Fibroblast of lung (primary cell): ENCODE data around the gene ATF7IP. TPM values are rescaled to one million over a fixed set of nuclear protein-coding genes. Genes with fewer than 3 reads are reported as not detected.

Experiments used
- DNase-seq, 2 donors: peaks; one replicate each; pipeline versions ENCODE4 v3.0.0 to v3.0.0-alpha.2; 2010; ENCODE audit warnings: low read depth in 2 of 2
- H2AFZ ChIP-seq: 2 replicates; pipeline ENCODE4 v1.5.1; 2012; ENCODE audit warnings: low read length, control low read depth, inconsistent platforms
- H3K27ac ChIP-seq: 2 replicates; pipeline ENCODE4 v1.5.1; 2011; ENCODE audit warnings: low read length, control low read depth; ENCODE audit not compliant: insufficient read depth
- H3K27me3 ChIP-seq: 2 replicates; pipeline ENCODE4 v1.5.1; 2011; ENCODE audit warnings: mild to moderate bottlenecking, low read length; ENCODE audit not compliant: control insufficient read depth, insufficient read depth
- H3K36me3 ChIP-seq: 2 replicates; pipeline ENCODE4 v1.5.1; 2011; ENCODE audit warnings: low read length; ENCODE audit not compliant: control insufficient read depth, insufficient read depth
- H3K4me1 ChIP-seq: 2 replicates; pipeline ENCODE4 v1.5.1; 2011; ENCODE audit warnings: low read length; ENCODE audit not compliant: control insufficient read depth, insufficient read depth; ENCODE audit errors: extremely low read depth
- H3K4me2 ChIP-seq: 2 replicates; pipeline ENCODE4 v1.5.1; 2011; ENCODE audit warnings: low read length, control low read depth; ENCODE audit not compliant: insufficient read depth; ENCODE audit errors: extremely low read depth
- H3K4me3 ChIP-seq, 4 experiments: fragments of 200-600 bp in 1 of 4; sonication (generic) in 1 of 4; replicated peaks in 1 of 4; 2 replicates each; pipeline ENCODE4 v1.5.1; 2011 to 2016; ENCODE audit warnings: low read length in 4 of 4, low read depth in 3 of 4, mild to moderate bottlenecking in 3 of 4, control low read depth in 2 of 4, inconsistent platforms in 1 of 4, mixed read lengths in 1 of 4; ENCODE audit not compliant: insufficient read depth in 1 of 4; ENCODE audit errors: control extremely low read depth in 1 of 4
- H3K79me2 ChIP-seq: 2 replicates; pipeline ENCODE4 v1.5.1; 2012; ENCODE audit warnings: mild to moderate bottlenecking, low read length, inconsistent platforms; ENCODE audit not compliant: control insufficient read depth, insufficient read depth
- H3K9ac ChIP-seq: 2 replicates; pipeline ENCODE4 v1.5.1; 2011; ENCODE audit warnings: mild to moderate bottlenecking, low read length, control low read depth; ENCODE audit not compliant: insufficient read depth
- H3K9me3 ChIP-seq: 2 replicates; pipeline ENCODE4 v1.5.1; 2012; ENCODE audit warnings: low read depth, low read length; ENCODE audit not compliant: control insufficient read depth, insufficient read depth
- H4K20me1 ChIP-seq: 2 replicates; pipeline ENCODE4 v1.5.1; 2011; ENCODE audit warnings: low read length; ENCODE audit not compliant: control insufficient read depth, insufficient read depth; ENCODE audit errors: extremely low read depth
- CTCF ChIP-seq, 2 donors: IDR thresholded peaks in 1 of 2; conservative IDR thresholded peaks in 1 of 2; 1 replicate in 1 of 2; 2 replicates in 1 of 2; pipeline ENCODE4 v1.5.1; 2011 to 2012; ENCODE audit warnings: low read length in 2 of 2, control low read depth in 1 of 2, inconsistent platforms in 1 of 2, low read depth in 1 of 2, mild to moderate bottlenecking in 1 of 2
- EZH2 ChIP-seq: IDR thresholded peaks from 2 replicates; pipeline ENCODE4 v1.5.1; 2012; ENCODE audit warnings: low read length, control low read depth, mild to moderate bottlenecking; ENCODE audit errors: missing control alignments
- polyA plus RNA-seq, 2 donors: library from polyadenylated mRNA; depleted of rRNA in 1 of 2; stranded (reverse) in 1 of 2; unstranded in 1 of 2; fragments of >200 nt; gene quantifications; 2 replicates each; pipeline ENCODE4 v1.2.1, GENCODE V29; 2011 to 2012; ENCODE audit warnings: missing spikeins in 1 of 2
- total RNA-seq: library from RNA; depleted of rRNA; stranded (reverse); fragments of >200 nt; gene quantifications from 2 replicates; pipeline ENCODE4 v1.2.1, GENCODE V29; 2014

The ATF7IP gene
- total and polyA plus RNA-seq, 2 donors (not counting 1 experiment from before 2014, with no cell fraction given): 13.1 to 18.0 TPM

- TF ChIP-seq CTCF (conservative IDR thresholded peaks at IDR 0.05 in 1 of 2, IDR thresholded peaks at IDR 0.05 in 1 of 2; ENCODE audit: low read depth in 1 of 2, low read length in 2 of 2) (no peak), EZH2 (no peak)
- no peaks in the 10 kb centered on the region for H3K36me3 ChIP-seq
- peak in 1 of 2 donors; percentile 9 for DNase-seq
These were observed 149.5 kb downstream of the ATF7IP start for GRCh38 chr12:14514946-14515345.

GRCh38 chr12:14521822-14522221 is 156.3 kb downstream of the ATF7IP start:
- no peak for TF ChIP-seq EZH2
- no peak for TF ChIP-seq CTCF (conservative IDR thresholded peaks at IDR 0.05 in 1 of 2, IDR thresholded peaks at IDR 0.05 in 1 of 2; ENCODE audit: low read depth in 1 of 2, low read length in 2 of 2)
- DNase-seq: no peak
- no peaks in the 10 kb centered on the region for H3K36me3 ChIP-seq
- no peaks in the 10 kb centered on the region for H3K4me1 ChIP-seq
- no peak overlapping the region for H3K4me2 ChIP-seq
- H3K27me3 ChIP-seq: no peaks in the 10 kb centered on the region
- H3K27ac ChIP-seq: no peak overlapping the region
- no peaks in the 10 kb centered on the region for H3K9me3 ChIP-seq
- H3K9ac ChIP-seq: no peak overlapping the region
- H3K4me3 ChIP-seq: no peak overlapping the region
- no peaks in the 10 kb centered on the region for H3K79me2 ChIP-seq
- H4K20me1 ChIP-seq: no peaks in the 10 kb centered on the region
- no peak overlapping the region for H2AFZ ChIP-seq

More at GRCh38 chr12:14514946-14515345, 149.5 kb downstream of the ATF7IP start:
- Histone ChIP-seq H4K20me1 (no peaks in the 10 kb centered on the region), H3K4me3 (no peak overlapping the region), H3K9ac (no peak overlapping the region), H3K27ac (no peak overlapping the region), H3K9me3 (no peaks in the 10 kb centered on the region), H2AFZ (no peak overlapping the region), H3K4me1 (no peaks in the 10 kb centered on the region), H3K27me3 (no peaks in the 10 kb centered on the region), H3K4me2 (no peak overlapping the region), H3K79me2 (no peaks in the 10 kb centered on the region)

GRCh38 chr12:14525964-14526363 is 160.5 kb downstream of the ATF7IP start:
- Histone ChIP-seq H3K4me1 (no peaks in the 10 kb centered on the region), H3K27me3 (no peaks in the 10 kb centered on the region), H3K4me2 (no peak overlapping the region), H3K27ac (no peak overlapping the region), H3K9ac (no peak overlapping the region), H3K9me3 (no peaks in the 10 kb centered on the region), H3K4me3 (no peak overlapping the region), H3K36me3 (no peaks in the 10 kb centered on the region), H2AFZ (no peak overlapping the region), H4K20me1 (no peaks in the 10 kb centered on the region), H3K79me2 (no peaks in the 10 kb centered on the region)
- TF ChIP-seq EZH2: no peak
- no peak for TF ChIP-seq CTCF (conservative IDR thresholded peaks at IDR 0.05 in 1 of 2, IDR thresholded peaks at IDR 0.05 in 1 of 2; ENCODE audit: low read depth in 1 of 2, low read length in 2 of 2)
- DNase-seq: no peak
